ENCODE measurements around the gene CUTA. TPM values are rescaled to one million over a fixed set of nuclear protein-coding genes. Genes with fewer than 3 reads are reported as not detected.

Gene CUTA, protein sequence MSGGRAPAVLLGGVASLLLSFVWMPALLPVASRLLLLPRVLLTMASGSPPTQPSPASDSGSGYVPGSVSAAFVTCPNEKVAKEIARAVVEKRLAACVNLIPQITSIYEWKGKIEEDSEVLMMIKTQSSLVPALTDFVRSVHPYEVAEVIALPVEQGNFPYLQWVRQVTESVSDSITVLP
- 100 to 1,000 TPM; 106 to 156 TPM for total RNA-seq

DNA sequence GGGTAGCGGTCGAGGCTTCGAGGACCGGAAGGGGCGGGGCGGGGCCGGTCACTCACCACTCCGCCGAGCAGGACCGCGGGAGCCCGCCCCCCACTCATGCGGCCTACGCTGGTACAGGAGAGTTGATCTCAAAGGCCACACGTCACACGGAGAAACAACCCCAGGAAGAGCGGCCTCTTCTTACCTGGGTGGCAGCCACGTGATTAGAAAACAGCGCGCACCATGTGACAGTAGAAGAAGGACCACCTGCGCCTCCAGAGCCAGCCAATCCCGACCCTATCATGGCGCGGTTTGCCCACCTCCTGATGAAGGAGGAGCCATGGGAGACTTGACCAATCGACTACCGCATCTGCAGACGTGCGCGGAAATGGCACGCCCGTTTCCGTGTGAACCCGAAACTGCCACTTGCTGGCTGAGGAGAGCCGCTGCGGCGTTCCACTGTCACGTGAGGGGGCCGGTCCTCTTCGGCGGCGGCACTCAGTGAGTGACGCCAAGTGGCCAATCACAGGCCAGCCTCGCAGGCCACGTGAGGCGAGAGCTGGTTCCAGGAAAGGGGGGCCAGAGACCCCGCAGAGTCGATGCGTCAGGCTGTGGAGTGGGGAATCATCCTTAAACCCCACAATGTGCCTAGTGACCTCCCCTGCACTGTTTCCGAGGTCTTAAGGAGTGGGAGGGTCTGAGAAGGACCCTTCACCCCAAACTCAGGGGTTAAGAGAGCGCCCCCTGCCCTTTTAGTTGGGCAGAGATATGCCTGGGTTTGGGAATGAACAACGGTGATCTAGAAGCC is at the start of gene CUTA:
Gene CUTA, minus strand, starts transcription at position 205 of the 787 bp plus-strand sequence. Its CDS starts 107 bp downstream, at position 98.
- H3K36me3 Mint-ChIP-seq, result peaks cover 12% of the 10 kb centered on the region
- ATAC-seq (peak; percentile 91 to 94), DNase-seq (ENCODE audit: low spot score) (peak; percentile 100)
- H3K9me3 Mint-ChIP-seq, result no peaks in the 10 kb centered on the region
- peak within 1 kb of the TSS; percentile 100 for H3K27ac Mint-ChIP-seq
- H3K4me3 Mint-ChIP-seq, result peak within 1 kb of the TSS; percentile 99
- no peaks in the 10 kb centered on the region for H3K27me3 Mint-ChIP-seq
- peaks cover 61 to 66% of the 10 kb centered on the region in 2 donors for H3K4me1 Mint-ChIP-seq (ENCODE audit: low read depth in 2 of 2)

DNA sequence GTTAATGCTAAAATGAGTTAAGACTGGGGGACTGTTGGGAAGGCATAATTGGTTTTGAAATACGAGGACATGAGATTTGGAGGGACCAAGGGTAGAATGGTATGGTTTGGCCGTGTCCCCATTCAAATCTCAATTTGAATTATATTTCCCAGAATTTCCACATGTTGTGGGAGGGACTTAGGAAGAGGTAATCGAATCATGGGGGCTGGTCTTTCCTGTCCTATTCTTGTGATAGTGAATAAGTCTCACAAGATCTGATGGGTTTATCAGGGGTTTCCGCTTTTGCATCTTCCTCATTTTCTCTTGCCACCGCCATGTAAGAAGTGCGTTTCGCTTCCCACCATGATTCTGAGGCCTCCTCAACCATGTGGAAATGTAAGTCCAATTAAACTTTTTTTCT is 49.2 kb upstream of the CUTA start:
- DNase-seq (ENCODE audit: low spot score) (no peak), ATAC-seq (no peak)
- Mint-ChIP-seq H3K9me3 (no peaks in the 10 kb centered on the region), H3K27ac (no peak overlapping the region), H3K27me3 (no peaks in the 10 kb centered on the region), H3K4me3 (no peak overlapping the region), H3K4me1 (ENCODE audit: low read depth in 2 of 2) (no peaks in the 10 kb centered on the region), H3K36me3 (no peaks in the 10 kb centered on the region)

DNA sequence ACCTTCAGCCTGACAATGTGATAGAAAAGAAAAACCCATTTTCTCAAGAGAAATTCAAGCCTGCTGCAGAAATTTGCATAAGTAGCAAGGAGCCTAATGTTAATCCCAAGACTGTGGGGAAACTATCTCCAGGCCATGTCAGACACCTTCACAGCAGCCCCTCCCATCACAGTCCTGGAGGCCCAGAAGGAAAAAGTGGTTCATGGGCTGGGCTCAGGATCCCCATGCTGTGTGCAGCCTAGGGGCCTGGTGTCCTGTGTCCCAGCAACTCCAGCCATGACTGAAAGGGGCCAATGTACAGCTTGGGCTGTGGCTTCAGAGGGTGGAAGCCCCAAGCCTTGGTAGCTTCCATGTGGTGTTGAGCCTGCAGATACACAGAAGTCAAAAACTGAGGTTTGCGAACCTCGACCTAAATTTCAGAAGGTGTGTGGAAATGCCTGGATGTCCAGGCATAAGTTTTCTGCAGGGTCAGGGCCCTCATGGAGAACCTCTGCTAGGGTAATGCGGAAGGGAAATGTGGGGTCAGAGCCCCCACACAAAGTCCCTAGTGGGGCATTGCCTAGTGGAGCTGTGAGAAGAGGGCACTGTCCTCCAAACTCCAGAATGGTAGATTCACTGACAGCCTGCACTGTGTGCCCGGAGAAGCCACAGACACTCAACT is 48.3 kb upstream of the CUTA start:
- Mint-ChIP-seq H3K4me3 (no peak overlapping the region), H3K27ac (no peak overlapping the region), H3K4me1 (ENCODE audit: low read depth in 2 of 2) (no peaks in the 10 kb centered on the region), H3K9me3 (no peaks in the 10 kb centered on the region), H3K27me3 (no peaks in the 10 kb centered on the region), H3K36me3 (no peaks in the 10 kb centered on the region)
- DNase-seq (ENCODE audit: low spot score), result no peak
- ATAC-seq, result no peak

DNA sequence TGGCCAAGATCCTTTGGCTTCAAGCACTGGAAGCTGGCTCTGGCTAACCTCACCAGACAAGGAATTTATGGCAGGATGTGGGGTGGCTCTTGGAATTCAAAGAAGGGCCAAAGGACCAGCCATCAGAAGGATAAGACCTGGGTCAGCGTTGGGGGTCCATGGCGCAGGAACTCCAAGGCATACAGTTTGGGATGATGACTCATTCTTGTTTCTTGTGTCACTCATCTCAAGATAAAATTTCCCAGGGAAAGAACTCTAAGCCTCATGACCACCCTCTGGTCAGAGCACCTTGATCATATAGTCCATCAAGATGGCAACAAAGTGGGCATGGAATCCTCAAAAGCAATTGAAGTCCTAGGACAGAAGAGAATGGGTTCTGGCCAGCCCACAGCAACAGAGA is 41.3 kb upstream of the CUTA start:
- ATAC-seq (no peak), DNase-seq (ENCODE audit: low spot score) (no peak)
- no peaks in the 10 kb centered on the region for H3K9me3 Mint-ChIP-seq
- peaks cover 13 to 15% of the 10 kb centered on the region in 2 donors for H3K4me1 Mint-ChIP-seq (ENCODE audit: low read depth in 2 of 2)
- H3K27ac Mint-ChIP-seq, result no peak overlapping the region
- no peaks in the 10 kb centered on the region for H3K36me3 Mint-ChIP-seq
- no peaks in the 10 kb centered on the region for H3K27me3 Mint-ChIP-seq
- H3K4me3 Mint-ChIP-seq, result no peak overlapping the region

DNA sequence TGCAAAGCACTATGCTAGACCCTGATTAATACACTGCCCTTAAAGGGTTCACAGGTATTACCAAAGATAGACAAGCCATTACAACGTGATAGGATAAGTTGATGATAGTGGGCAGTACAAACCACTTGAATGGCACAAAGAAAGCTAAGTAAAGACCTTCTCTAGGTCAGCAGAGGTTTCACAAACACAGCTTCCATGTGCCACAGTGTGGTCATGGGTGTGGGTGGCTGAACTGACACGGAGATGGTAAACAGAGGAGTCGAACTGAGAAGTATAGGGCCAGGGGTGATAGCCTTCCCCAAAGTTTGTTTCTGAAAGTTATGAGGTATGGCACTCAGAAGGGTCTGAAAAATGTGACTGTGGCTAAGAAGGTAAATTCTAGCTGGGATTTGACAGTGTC is 40.8 kb upstream of the CUTA start:
- H3K4me3 Mint-ChIP-seq, result no peak overlapping the region
- no peaks in the 10 kb centered on the region for H3K27me3 Mint-ChIP-seq
- H3K9me3 Mint-ChIP-seq, result no peaks in the 10 kb centered on the region
- no peak for ATAC-seq
- H3K27ac Mint-ChIP-seq, result peak overlapping the region in 1 of 2 donors; percentile 22
- peaks cover 17 to 19% of the 10 kb centered on the region in 2 donors for H3K4me1 Mint-ChIP-seq (ENCODE audit: low read depth in 2 of 2)
- H3K36me3 Mint-ChIP-seq, result no peaks in the 10 kb centered on the region
- no peak for DNase-seq (ENCODE audit: low spot score)

DNA sequence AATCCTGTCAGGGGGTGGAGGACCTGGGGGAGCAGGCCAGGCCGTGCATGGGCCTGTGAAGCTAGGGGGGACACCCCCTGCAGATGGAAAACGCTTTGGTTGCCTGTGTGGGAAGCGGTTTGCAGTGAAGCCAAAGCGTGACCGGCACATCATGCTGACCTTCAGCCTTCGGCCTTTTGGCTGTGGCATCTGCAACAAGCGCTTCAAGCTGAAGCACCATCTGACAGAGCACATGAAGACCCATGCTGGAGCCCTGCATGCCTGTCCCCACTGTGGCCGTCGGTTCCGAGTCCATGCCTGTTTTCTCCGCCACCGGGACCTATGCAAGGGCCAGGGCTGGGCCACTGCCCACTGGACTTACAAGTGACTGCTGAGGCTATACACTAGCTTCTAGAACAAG is 38.2 kb upstream of the CUTA start:
- ATAC-seq, result no peak
- no peak for DNase-seq (ENCODE audit: low spot score)
- Mint-ChIP-seq H3K27me3 (no peaks in the 10 kb centered on the region), H3K4me3 (no peak overlapping the region), H3K27ac (no peak overlapping the region), H3K4me1 (ENCODE audit: low read depth in 2 of 2) (peaks cover 20 to 27% of the 10 kb centered on the region in 2 donors), H3K9me3 (no peaks in the 10 kb centered on the region), H3K36me3 (no peaks in the 10 kb centered on the region)

DNA sequence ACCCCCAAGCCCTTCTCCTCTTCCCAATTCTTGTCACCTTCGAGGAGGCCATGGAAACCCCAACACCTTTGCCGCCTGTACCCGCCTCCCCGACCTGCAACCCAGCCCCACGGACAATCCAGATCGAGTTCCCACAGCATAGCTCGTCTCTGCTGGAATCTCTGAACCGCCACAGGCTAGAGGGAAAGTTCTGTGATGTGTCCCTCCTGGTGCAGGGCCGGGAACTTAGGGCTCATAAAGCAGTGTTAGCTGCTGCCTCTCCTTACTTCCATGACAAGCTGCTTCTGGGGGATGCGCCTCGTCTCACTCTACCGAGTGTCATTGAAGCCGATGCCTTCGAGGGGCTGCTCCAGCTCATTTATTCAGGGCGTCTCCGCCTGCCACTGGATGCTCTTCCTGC is 37.1 kb upstream of the CUTA start:
- ATAC-seq (no peak), DNase-seq (ENCODE audit: low spot score) (no peak)
- H3K27me3 Mint-ChIP-seq, result no peaks in the 10 kb centered on the region
- H3K9me3 Mint-ChIP-seq, result no peaks in the 10 kb centered on the region
- peaks cover 20 to 33% of the 10 kb centered on the region in 2 donors for H3K4me1 Mint-ChIP-seq (ENCODE audit: low read depth in 2 of 2)
- peak overlapping the region; percentile 93 for H3K4me3 Mint-ChIP-seq
- no peaks in the 10 kb centered on the region for H3K36me3 Mint-ChIP-seq
- peak overlapping the region; percentile 80 to 94 for H3K27ac Mint-ChIP-seq

DNA sequence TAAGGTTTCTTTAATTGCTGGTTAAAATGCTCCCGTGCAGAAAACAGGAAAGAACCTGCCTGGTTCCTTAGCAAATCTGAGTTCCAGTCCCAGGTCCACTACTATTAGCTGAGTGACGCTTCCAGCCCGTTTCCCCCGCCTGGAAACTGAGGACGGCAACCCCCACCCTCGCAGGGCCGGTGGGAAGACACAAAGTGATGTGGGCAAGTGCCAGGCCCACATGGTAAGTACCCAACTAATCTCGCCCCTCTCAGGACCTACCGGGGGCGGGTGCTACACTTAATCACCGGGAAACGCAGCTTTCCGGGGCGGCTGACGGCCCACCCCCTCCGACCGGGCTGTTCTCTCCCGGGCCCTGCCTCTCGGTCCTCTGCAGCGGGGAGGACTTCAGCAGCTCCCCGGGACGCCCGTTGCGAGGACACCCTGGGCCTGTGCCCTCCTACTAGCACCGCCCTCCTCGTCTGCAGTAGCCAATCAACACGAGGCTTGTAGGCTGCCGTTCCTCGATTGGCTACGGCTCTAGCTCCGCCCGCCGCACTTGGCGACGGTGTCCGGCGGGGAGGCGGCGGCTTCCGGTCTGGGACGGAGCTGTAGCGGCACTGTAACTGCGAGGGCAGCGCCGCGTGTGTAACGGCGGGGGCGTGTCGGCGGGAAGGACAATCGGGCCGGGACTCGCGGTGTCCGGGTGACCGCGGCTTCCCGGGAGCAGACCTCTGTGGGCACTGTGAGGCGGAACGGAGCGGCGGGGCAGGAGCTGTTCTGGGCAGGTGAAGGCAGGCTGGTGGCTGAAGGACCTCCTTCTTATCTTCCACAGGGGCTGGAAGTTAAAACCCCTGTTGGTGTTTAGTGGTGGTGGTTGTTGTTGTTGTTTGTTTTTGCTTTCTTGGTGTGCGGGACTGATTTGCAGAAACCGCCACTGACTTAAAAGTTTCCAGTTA is 36.4 kb upstream of the CUTA start, which contains the start of gene ZBTB9:
Gene ZBTB9, plus strand, starts transcription at position 568 of the 938 bp plus-strand sequence. CDS start 525 bp downstream, outside the sequence.
- H3K4me1 Mint-ChIP-seq (ENCODE audit: low read depth in 2 of 2), result peaks cover 20 to 37% of the 10 kb centered on the region in 2 donors
- peak within 1 kb of the TSS; percentile 80 to 94 for H3K27ac Mint-ChIP-seq
- no peaks in the 10 kb centered on the region for H3K27me3 Mint-ChIP-seq
- ATAC-seq (peak; percentile 100), DNase-seq (ENCODE audit: low spot score) (peak; percentile 98)
- H3K9me3 Mint-ChIP-seq, result no peaks in the 10 kb centered on the region
- H3K36me3 Mint-ChIP-seq, result no peaks in the 10 kb centered on the region
- peak within 1 kb of the TSS; percentile 93 for H3K4me3 Mint-ChIP-seq

DNA sequence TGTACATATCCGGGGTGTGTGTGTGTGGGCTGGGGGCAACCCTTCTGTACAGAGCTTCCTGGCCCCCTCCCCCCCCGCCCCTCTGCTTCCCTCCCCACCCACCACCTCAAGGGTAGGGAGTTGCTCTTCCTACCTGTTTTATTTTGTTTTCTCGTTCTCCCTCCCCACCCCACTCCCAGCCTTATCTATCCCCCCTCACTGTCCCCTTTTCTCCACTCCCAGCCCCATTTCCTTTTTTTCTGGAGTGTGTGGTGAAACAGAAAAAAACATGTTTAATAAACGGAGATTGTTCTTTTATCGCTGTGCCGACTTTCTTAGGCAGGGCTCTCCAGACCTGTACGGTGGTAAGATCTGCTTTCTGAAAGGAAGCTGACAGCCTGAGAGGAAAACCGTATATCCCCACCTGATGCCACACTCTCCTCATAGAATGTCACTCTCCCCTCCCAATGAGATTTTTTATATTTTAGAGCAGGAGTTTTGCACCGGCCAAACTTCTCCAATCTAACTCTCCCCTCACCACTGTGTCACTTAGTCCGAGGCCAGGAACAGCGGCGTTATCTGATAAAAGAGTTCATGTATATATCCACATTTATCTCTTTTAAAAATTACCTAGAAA is 35.6 kb upstream of the CUTA start:
- Mint-ChIP-seq H3K36me3 (no peaks in the 10 kb centered on the region), H3K4me1 (ENCODE audit: low read depth in 2 of 2) (peaks cover 20 to 43% of the 10 kb centered on the region in 2 donors), H3K9me3 (no peaks in the 10 kb centered on the region), H3K27ac (peak overlapping the region; percentile 80 to 94), H3K4me3 (peak overlapping the region; percentile 93), H3K27me3 (no peaks in the 10 kb centered on the region)
- DNase-seq (ENCODE audit: low spot score) (no peak), ATAC-seq (no peak)

DNA sequence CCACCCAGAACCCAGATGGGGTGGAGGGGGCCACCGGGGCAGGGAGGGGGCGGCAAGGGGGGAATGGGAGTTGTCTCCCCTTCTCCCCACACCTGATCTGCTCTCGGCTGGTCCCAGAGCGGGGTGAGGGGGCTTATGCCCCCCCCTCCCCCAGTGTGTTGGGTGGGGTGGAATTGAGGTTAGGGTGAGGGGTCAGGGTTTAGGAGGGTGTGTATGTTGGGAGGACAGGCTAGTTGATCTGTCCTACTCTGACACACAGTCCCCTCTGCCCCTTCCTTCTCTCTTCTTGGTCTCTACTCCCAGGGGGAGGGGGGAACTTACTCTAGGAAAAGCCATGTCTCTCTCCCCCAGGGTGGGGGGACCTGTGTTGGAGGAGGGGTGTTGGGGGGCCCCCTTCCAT is 34.6 kb upstream of the CUTA start:
- peaks cover 20 to 49% of the 10 kb centered on the region in 2 donors for H3K4me1 Mint-ChIP-seq (ENCODE audit: low read depth in 2 of 2)
- H3K27me3 Mint-ChIP-seq, result no peaks in the 10 kb centered on the region
- no peak for ATAC-seq

DNA sequence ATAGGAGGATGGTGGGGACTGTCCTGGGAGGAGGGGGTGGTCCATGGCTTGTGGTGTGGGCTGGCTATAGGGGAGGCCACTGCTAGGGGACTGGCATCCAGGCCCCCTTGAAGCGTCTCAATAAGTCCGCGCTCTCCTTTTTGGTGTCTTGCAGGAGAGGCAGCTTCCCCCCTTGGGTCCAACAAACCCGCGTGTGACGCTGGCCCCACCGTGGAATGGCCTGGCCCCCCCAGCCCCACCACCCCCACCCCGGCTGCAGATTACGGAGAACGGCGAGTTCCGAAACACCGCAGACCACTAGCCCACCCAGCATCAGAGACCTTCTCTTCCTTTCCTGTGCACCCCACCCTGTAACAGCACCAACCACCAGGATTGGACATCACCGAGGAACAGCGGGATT is 33.7 kb upstream of the CUTA start:
- Mint-ChIP-seq H3K36me3 (no peaks in the 10 kb centered on the region), H3K4me1 (ENCODE audit: low read depth in 2 of 2) (peaks cover 20 to 52% of the 10 kb centered on the region in 2 donors)

More for the DNA sequence above, 34.6 kb upstream of the CUTA start:
- H3K36me3 Mint-ChIP-seq, result no peaks in the 10 kb centered on the region
- H3K27ac Mint-ChIP-seq, result peak overlapping the region in 1 of 2 donors; percentile 80
- DNase-seq (ENCODE audit: low spot score), result no peak
- no peak overlapping the region for H3K4me3 Mint-ChIP-seq
- H3K9me3 Mint-ChIP-seq, result no peaks in the 10 kb centered on the region

DNA sequence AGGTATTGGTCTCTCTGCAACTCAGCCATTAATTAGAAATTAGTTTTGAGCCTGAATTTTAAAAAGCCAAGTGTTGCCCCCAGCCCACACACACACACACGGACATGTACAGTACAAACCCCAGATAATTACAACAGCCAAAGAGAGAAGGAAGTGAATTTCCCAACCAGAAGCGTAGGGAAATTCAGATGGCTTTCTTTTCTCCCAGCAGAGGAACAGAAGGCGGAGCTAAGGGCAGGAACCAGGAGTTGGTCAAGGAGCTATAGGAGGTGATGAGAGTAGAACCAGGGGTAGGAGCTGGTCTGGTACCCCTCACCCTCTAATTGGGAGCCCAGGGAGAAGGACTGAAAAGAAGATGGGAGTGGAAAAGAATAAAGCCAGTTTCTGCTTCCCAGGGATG is 32.5 kb upstream of the CUTA start:
- H3K9me3 Mint-ChIP-seq, result no peaks in the 10 kb centered on the region
- peaks cover 19 to 48% of the 10 kb centered on the region in 2 donors for H3K4me1 Mint-ChIP-seq (ENCODE audit: low read depth in 2 of 2)
- no peak overlapping the region for H3K4me3 Mint-ChIP-seq
- ATAC-seq (no peak), DNase-seq (ENCODE audit: low spot score) (no peak)
- no peaks in the 10 kb centered on the region for H3K27me3 Mint-ChIP-seq
- no peaks in the 10 kb centered on the region for H3K36me3 Mint-ChIP-seq
- H3K27ac Mint-ChIP-seq, result no peak overlapping the region

More for the DNA sequence above, 33.7 kb upstream of the CUTA start:
- ATAC-seq (no peak), DNase-seq (ENCODE audit: low spot score) (no peak)
- Mint-ChIP-seq H3K4me3 (no peak overlapping the region), H3K27ac (no peak overlapping the region), H3K27me3 (no peaks in the 10 kb centered on the region), H3K9me3 (no peaks in the 10 kb centered on the region)

DNA sequence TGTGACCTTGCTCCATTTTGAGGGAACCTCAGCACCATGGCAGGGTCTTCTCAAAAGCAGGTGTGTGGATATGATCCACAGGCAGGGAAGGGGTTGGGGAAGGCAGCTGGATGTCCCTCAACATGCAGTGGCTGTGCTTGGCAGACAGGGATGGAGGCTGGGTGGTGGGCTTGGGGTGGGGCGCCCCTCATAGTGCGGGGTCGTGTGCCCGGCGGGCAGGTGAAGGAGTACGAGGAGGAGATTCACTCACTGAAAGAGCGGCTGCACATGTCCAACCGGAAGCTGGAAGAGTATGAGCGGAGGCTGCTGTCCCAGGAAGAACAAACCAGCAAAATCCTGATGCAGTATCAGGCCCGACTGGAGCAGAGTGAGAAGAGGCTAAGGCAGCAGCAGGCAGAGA is 28.4 kb upstream of the CUTA start:
- ATAC-seq, result no peak
- DNase-seq (ENCODE audit: low spot score), result no peak
- H3K4me1 Mint-ChIP-seq (ENCODE audit: low read depth in 2 of 2), result peaks cover 0 to 37% of the 10 kb centered on the region in 2 donors
- H3K9me3 Mint-ChIP-seq, result no peaks in the 10 kb centered on the region
- no peak overlapping the region for H3K4me3 Mint-ChIP-seq
- no peaks in the 10 kb centered on the region for H3K27me3 Mint-ChIP-seq
- peak overlapping the region in 1 of 2 donors; percentile 18 for H3K27ac Mint-ChIP-seq
- no peaks in the 10 kb centered on the region for H3K36me3 Mint-ChIP-seq

Data from natural killer cell treated with Interleukin-12 subunit alpha and Interleukin-12 subunit beta and Interleukin-15 and Interleukin-18, amount 100 ng/mL, for 72 hours (primary cell).